Pons (tissue), 1 donor: Measurements from ENCODE around the gene ACSM2A.
A peak's percentile ranks its signal among the peaks of the same experiment; 100 is the strongest.
"Not testable (repeated sequence)": the region's sequence is repeated elsewhere in the genome, so short reads cannot be mapped to it uniquely, and the experiment has no call there.

Experiments
- DNase-seq: peaks from one replicate; pipeline ENCODE4 v3.0.0-alpha.2; 2016; ENCODE audit warnings: low spot score

ACSM2A gene

GRCh38 chr16:20451364-20451763 is at the start of gene ACSM2A:
TSS of gene ACSM2A (plus strand) at chr16:20451521. CDS start at chr16:20460115, 8,594 bp downstream.
- not testable (repeated sequence) for DNase-seq

- DNase-seq, result no peak
Observed at GRCh38 chr16:20402651-20403050, 48.7 kb upstream of the ACSM2A start.

- DNase-seq, result no peak
Observed at GRCh38 chr16:20404637-20405036, 46.7 kb upstream of the ACSM2A start, which contains the start of gene PDILT. TSS of gene PDILT (minus strand) at chr16:20404737. CDS start at chr16:20399300, 5,437 bp downstream.

- peak; percentile 72 for DNase-seq
Observed at GRCh38 chr16:20409398-20410120, 41.8 kb upstream of the ACSM2A start, which contains the start of gene ACSM5. TSS of gene ACSM5 (plus strand) at chr16:20409534. CDS start at chr16:20411485, 1,951 bp downstream.

GRCh38 chr16:20410121-20410723 is 41.1 kb upstream of the ACSM2A start:
- DNase-seq, result peak; percentile 5

GRCh38 chr16:20411055-20411454 is 40.3 kb upstream of the ACSM2A start:
- no peak for DNase-seq

- DNase-seq, result no peak
Observed at GRCh38 chr16:20415541-20415940, 35.8 kb upstream of the ACSM2A start.

GRCh38 chr16:20419093-20419492 is 32.2 kb upstream of the ACSM2A start:
- not testable (repeated sequence) for DNase-seq

- not testable (repeated sequence) for DNase-seq
Observed at GRCh38 chr16:20421748-20422147, 29.6 kb upstream of the ACSM2A start.

GRCh38 chr16:20423772-20424128 is 27.6 kb upstream of the ACSM2A start:
- DNase-seq, result not testable (repeated sequence)

GRCh38 chr16:20424129-20424866 is 27.0 kb upstream of the ACSM2A start:
- DNase-seq, result no peak

- DNase-seq, result not testable (repeated sequence)
Observed at GRCh38 chr16:20427401-20427797, 23.9 kb upstream of the ACSM2A start.

GRCh38 chr16:20429499-20429898 is 21.8 kb upstream of the ACSM2A start:
- not testable (repeated sequence) for DNase-seq

- not testable (repeated sequence) for DNase-seq
Observed at GRCh38 chr16:20430480-20430879, 20.8 kb upstream of the ACSM2A start.

GRCh38 chr16:20430948-20431347 is 20.4 kb upstream of the ACSM2A start:
- no peak for DNase-seq

- not testable (repeated sequence) for DNase-seq
Observed at GRCh38 chr16:20438950-20439349, 12.4 kb upstream of the ACSM2A start.

GRCh38 chr16:20439820-20440231 is 11.5 kb upstream of the ACSM2A start:
- DNase-seq, result not testable (repeated sequence)

- not testable (repeated sequence) for DNase-seq
Observed at GRCh38 chr16:20440731-20441130, 10.6 kb upstream of the ACSM2A start.

- DNase-seq, result no peak
Observed at GRCh38 chr16:20441191-20441590, 10.1 kb upstream of the ACSM2A start.

- DNase-seq, result not testable (repeated sequence)
Observed at GRCh38 chr16:20441859-20442258, 9.5 kb upstream of the ACSM2A start.

- not testable (repeated sequence) for DNase-seq
Observed at GRCh38 chr16:20446652-20447393, 4.5 kb upstream of the ACSM2A start.

- not testable (repeated sequence) for DNase-seq
Observed at GRCh38 chr16:20453633-20454032, 2.3 kb downstream of the ACSM2A start.
